H1 (cell line): ENCODE data around the gene TRIM22. TPM values are rescaled to one million over a fixed set of nuclear protein-coding genes. Genes with fewer than 3 reads are reported as not detected.
"Not testable (repeated sequence)": the region's sequence is repeated elsewhere in the genome, so short reads cannot be mapped to it uniquely, and the experiment has no call there.

ENCODE experiments used
- CTCF ChIA-PET: fragments of 300-600 bp; sonication (Branson Sonifier 250); formaldehyde crosslinking; loops from one replicate; lab custom pipeline; 2021; ENCODE audit not compliant: partially characterized antibody; lab: Charles Lee
- POLR2A ChIA-PET: fragments of 300-600 bp; sonication (Branson Sonifier 250); formaldehyde crosslinking; loops from one replicate; lab custom pipeline; 2021; ENCODE audit warnings: inconsistent platforms; ENCODE audit not compliant: partially characterized antibody; lab: Charles Lee
- DNase-seq, 2 experiments: peaks; one replicate each; pipeline versions ENCODE4 v3.0.0 to v3.0.0-alpha.2; 2010 to 2022; ENCODE audit warnings: low spot score in 2 of 2, low read depth in 1 of 2, mixed read lengths in 1 of 2
- FAIRE-seq: peaks from 2 replicates; lab custom pipeline; 2011; peaks lifted over from hg19 to GRCh38; lab: Jason Lieb, UNC
- H2AFZ ChIP-seq: 2 replicates; pipeline ENCODE4 v1.8.1; 2012; ENCODE audit warnings: low read length, inconsistent platforms
- H2AK5ac ChIP-seq: 2 replicates; pipeline ENCODE4 v1.6.1; 2013; ENCODE audit warnings: low read depth, low read length
- H2BK120ac ChIP-seq: replicated peaks from 2 replicates; pipeline ENCODE3; 2013; ENCODE audit warnings: low read depth, low read length, inconsistent platforms
- H2BK12ac ChIP-seq: 2 replicates; pipeline ENCODE4 v1.6.1; 2013; ENCODE audit warnings: low read depth, low read length
- H2BK15ac ChIP-seq: 2 replicates; pipeline ENCODE4 v1.6.1; 2013; ENCODE audit warnings: low read length
- H2BK20ac ChIP-seq: 2 replicates; pipeline ENCODE4 v1.6.1; 2013; ENCODE audit warnings: low read length
- H2BK5ac ChIP-seq: 2 replicates; pipeline ENCODE4 v1.6.1; 2013; ENCODE audit warnings: low read depth, low read length
- H3K14ac ChIP-seq: 2 replicates; pipeline ENCODE4 v1.6.1; 2013; ENCODE audit warnings: inconsistent platforms; ENCODE audit not compliant: insufficient read length
- H3K18ac ChIP-seq: 2 replicates; pipeline ENCODE4 v1.6.1; 2013; ENCODE audit warnings: low read length; ENCODE audit errors: extremely low read depth
- H3K23ac ChIP-seq: 2 replicates; pipeline ENCODE4 v1.6.1; 2013; ENCODE audit warnings: inconsistent platforms; ENCODE audit not compliant: insufficient read length
- H3K23me2 ChIP-seq: 2 replicates; pipeline ENCODE4 v1.6.1; 2013; ENCODE audit warnings: low read depth, low read length
- H3K27ac ChIP-seq: 2 replicates; pipeline ENCODE4 v1.6.1; 2011; ENCODE audit warnings: low read depth, low read length, inconsistent platforms
- H3K27me3 ChIP-seq, 4 experiments: replicated peaks in 1 of 4; 1 replicate in 1 of 4; 2 replicates in 3 of 4; pipeline versions ENCODE4 v1.6.1 to v1.8.1; 2011 to 2013; ENCODE audit warnings: low read length in 3 of 4, mild to moderate bottlenecking in 3 of 4, inconsistent platforms in 2 of 4, mixed read lengths in 2 of 4, moderate library complexity in 1 of 4; ENCODE audit not compliant: control insufficient read depth in 3 of 4, insufficient read depth in 3 of 4; ENCODE audit errors: extremely low read depth in 1 of 4
- H3K36me3 ChIP-seq, 4 experiments: 2 replicates each; pipeline versions ENCODE4 v1.6.1 to v1.8.1; 2011 to 2013; ENCODE audit warnings: mild to moderate bottlenecking in 4 of 4, low read length in 3 of 4, moderate library complexity in 2 of 4, control low read depth in 1 of 4, inconsistent platforms in 1 of 4; ENCODE audit not compliant: insufficient read depth in 4 of 4, control insufficient read depth in 2 of 4
- H3K4ac ChIP-seq: replicated peaks from 2 replicates; pipeline ENCODE3; 2013; ENCODE audit warnings: low read length, low read depth, mixed read lengths, inconsistent platforms; ENCODE audit not compliant: insufficient read length
- H3K4me1 ChIP-seq, 4 experiments: replicated peaks in 1 of 4; 1 replicate in 1 of 4; 2 replicates in 3 of 4; pipeline versions ENCODE4 v1.6.1 to v1.8.1; 2011 to 2013; ENCODE audit warnings: low read length in 3 of 4, inconsistent platforms in 2 of 4, mixed read lengths in 1 of 4; ENCODE audit not compliant: insufficient read depth in 4 of 4, control insufficient read depth in 3 of 4
- H3K4me2 ChIP-seq, 2 experiments: 2 replicates each; pipeline versions ENCODE4 v1.6.1 to v1.8.1; 2011 to 2013; ENCODE audit warnings: low read depth in 2 of 2, low read length in 2 of 2, control low read depth in 1 of 2, inconsistent platforms in 1 of 2, mild to moderate bottlenecking in 1 of 2; ENCODE audit not compliant: insufficient read depth in 1 of 2
- H3K4me3 ChIP-seq, 4 experiments: fragments of 200-600, 300-600 bp in 1 of 4; sonication (generic), shearing (Covaris generic), sonication (Bioruptor Twin) in 1 of 4; 2 replicates each; pipeline versions ENCODE4 v1.5.1 to v1.8.1; 2011 to 2016; ENCODE audit warnings: low read length in 4 of 4, low read depth in 3 of 4, control low read depth in 2 of 4, inconsistent platforms in 2 of 4, mild to moderate bottlenecking in 2 of 4, mixed read lengths in 1 of 4, moderate library complexity in 1 of 4; ENCODE audit not compliant: insufficient read depth in 2 of 4; ENCODE audit errors: extremely low read depth in 1 of 4
- H3K56ac ChIP-seq: replicated peaks from 2 replicates; pipeline ENCODE3; 2013; ENCODE audit warnings: low read depth, mild to moderate bottlenecking, mixed read lengths, low read length, inconsistent platforms; ENCODE audit not compliant: insufficient read length
- H3K79me1 ChIP-seq: 2 replicates; pipeline ENCODE4 v1.6.1; 2013; ENCODE audit warnings: low read depth, low read length, control low read depth
- H3K79me2 ChIP-seq, 2 experiments: 2 replicates each; pipeline versions ENCODE4 v1.6.1 to v1.8.1; 2012 to 2013; ENCODE audit warnings: low read length in 2 of 2, mild to moderate bottlenecking in 2 of 2, inconsistent platforms in 1 of 2; ENCODE audit not compliant: insufficient read depth in 2 of 2, control insufficient read depth in 1 of 2
- H3K9ac ChIP-seq, 4 experiments: replicated peaks in 1 of 4; 1 replicate in 1 of 4; 2 replicates in 3 of 4; pipeline versions ENCODE4 v1.6.1 to v1.8.1; 2011 to 2013; ENCODE audit warnings: low read depth in 3 of 4, low read length in 3 of 4, control low read depth in 2 of 4, mild to moderate bottlenecking in 2 of 4, moderate library complexity in 2 of 4, inconsistent platforms in 1 of 4; ENCODE audit errors: extremely low read depth in 1 of 4
- H3K9me3 ChIP-seq, 2 experiments: 2 replicates each; pipeline versions ENCODE4 v1.6.1 to v1.8.1; 2012 to 2013; ENCODE audit warnings: mild to moderate bottlenecking in 2 of 2, moderate library complexity in 2 of 2, control low read depth in 1 of 2, inconsistent platforms in 1 of 2, low read depth in 1 of 2, low read length in 1 of 2, mixed read lengths in 1 of 2; ENCODE audit not compliant: insufficient read depth in 2 of 2
- H4K20me1 ChIP-seq, 2 experiments: replicated peaks in 1 of 2; 2 replicates each; pipeline versions ENCODE3 to v1.8.1; 2011 to 2013; ENCODE audit warnings: inconsistent platforms in 2 of 2, low read length in 2 of 2, mild to moderate bottlenecking in 1 of 2; ENCODE audit not compliant: insufficient read depth in 2 of 2, control insufficient read depth in 1 of 2
- H4K5ac ChIP-seq: 2 replicates; pipeline ENCODE4 v1.6.1; 2013; ENCODE audit warnings: low read length, low read depth, mixed read lengths, inconsistent platforms; ENCODE audit not compliant: insufficient read length
- H4K8ac ChIP-seq: 2 replicates; pipeline ENCODE4 v1.8.0; 2013; ENCODE audit warnings: mild to moderate bottlenecking, moderate library complexity, low read length, inconsistent platforms; ENCODE audit not compliant: insufficient read depth; ENCODE audit errors: extremely low read depth
- H4K91ac ChIP-seq: replicated peaks from 2 replicates; pipeline ENCODE3; 2013; ENCODE audit warnings: low read length, mixed read lengths, inconsistent platforms; ENCODE audit not compliant: insufficient read length
- whole genome bisulfite sequencing, 2 experiments: shearing (Covaris generic) in 1 of 2; methylation state at CpG; one replicate each; pipeline versions ENCODE4 v1.1.6 to v1.1.7; 2013 to 2015; ENCODE audit warnings: low lambda C conversion rate in 2 of 2, mixed read lengths in 2 of 2, inconsistent platforms in 1 of 2, low coverage in 1 of 2, missing lambda C conversion rate in 1 of 2; ENCODE audit not compliant: insufficient replicate concordance in 2 of 2, insufficient coverage in 1 of 2, insufficient read length in 1 of 2; ENCODE audit errors: extremely low coverage in 1 of 2, missing lambda C conversion rate in 1 of 2; 5-methylcytosine and 5-hydroxymethylcytosine counted together
- polyA plus RNA-seq, 7 experiments: library from polyadenylated mRNA; depleted of rRNA in 3 of 7; stranded (reverse) in 5 of 7; unstranded in 2 of 7; fragments of >200 nt in 5 of 7; fragments of 200-250 nt in 2 of 7; gene quantifications; 1 replicate in 5 of 7; 2 replicates in 1 of 7; 4 replicates in 1 of 7; pipeline versions ENCODE4 v1.2.1 to v1.2.3, GENCODE V29; 2011 to 2013; ENCODE audit warnings: missing spikeins in 2 of 7, mixed read lengths in 2 of 7
- total RNA-seq: library from RNA; stranded (reverse); fragmentation: NEBNext Ultra II Directional; extraction: Animal tissue kit (Norgen Biotek cat#: 25700); gene quantifications from 2 replicates; pipeline ENCODE4 v1.2.1, GENCODE V29; 2021

TRIM22 gene
- total and polyA plus RNA-seq, 2 of the 8 experiments (the other 6 are each of a cell fraction or from before 2014, with no cell fraction given), result 56.0 to 82.7 TPM

GRCh38 chr11:5682890-5683441 is 6.6 kb upstream of the TRIM22 start:
- H2BK120ac ChIP-seq, H3K18ac ChIP-seq, POLR2A ChIA-PET, H3K56ac ChIP-seq, H3K23me2 ChIP-seq, DNase-seq, H2AK5ac ChIP-seq, H3K79me1 ChIP-seq, H4K5ac ChIP-seq, H4K8ac ChIP-seq, H3K9ac ChIP-seq, H2BK12ac ChIP-seq, H2BK5ac ChIP-seq, H3K4me2 ChIP-seq, H4K91ac ChIP-seq, H3K4me3 ChIP-seq, H3K23ac ChIP-seq, H3K27me3 ChIP-seq, H4K20me1 ChIP-seq, H2BK20ac ChIP-seq, H3K4ac ChIP-seq, H3K79me2 ChIP-seq, H3K14ac ChIP-seq, FAIRE-seq, H3K27ac ChIP-seq, H3K4me1 ChIP-seq, H2BK15ac ChIP-seq, H2AFZ ChIP-seq: not testable (repeated sequence)
- CTCF ChIA-PET, result interaction anchor here (1.3 to 3.9 kb wide), 5 partner anchors 15 to 124 kb away, joined by 4 to 21 read pairs (median 5); no protein-coding TSS in a partner anchor
- WGBS, 2 experiments, result 99% methylated on average over 10 of the region's 33 CpGs; no CpG with 5 or more reads in 1 of the 2 experiments
- H3K9me3 ChIP-seq, result peaks cover 0 to 12% of the 10 kb centered on the region in 2 experiments; a peak in 2 of 4 replicates
- peaks cover 10 to 25% (median 16%) of the 10 kb centered on the region in 4 experiments; a peak in 7 of 8 replicates for H3K36me3 ChIP-seq

GRCh38 chr11:5683620-5684019 is 6.0 kb upstream of the TRIM22 start:
- H3K27me3 ChIP-seq, H4K5ac ChIP-seq, H3K27ac ChIP-seq, H3K14ac ChIP-seq, DNase-seq, H2BK15ac ChIP-seq, H3K56ac ChIP-seq, H4K8ac ChIP-seq, H3K4me3 ChIP-seq, H3K79me1 ChIP-seq, POLR2A ChIA-PET, H3K4me1 ChIP-seq, H3K4ac ChIP-seq, H3K9ac ChIP-seq, H4K91ac ChIP-seq, H3K23ac ChIP-seq, H2BK120ac ChIP-seq, H3K18ac ChIP-seq, H2AFZ ChIP-seq, H2BK5ac ChIP-seq, H3K23me2 ChIP-seq, H4K20me1 ChIP-seq, H2BK20ac ChIP-seq, FAIRE-seq, H2AK5ac ChIP-seq, H3K79me2 ChIP-seq, H2BK12ac ChIP-seq: not testable (repeated sequence)
- CTCF ChIA-PET, result interaction anchor here (1.1 to 3.9 kb wide), 8 partner anchors 16 to 211 kb away, joined by 3 to 21 read pairs (median 4); no protein-coding TSS in a partner anchor
- peak overlapping the region in 1 of 2 experiments; percentile 52; a peak in 1 of 4 replicates for H3K4me2 ChIP-seq
- peaks cover 5 to 19% (median 10%) of the 10 kb centered on the region in 4 experiments; a peak in 7 of 8 replicates for H3K36me3 ChIP-seq
- H3K9me3 ChIP-seq, result peaks cover 0 to 12% of the 10 kb centered on the region in 2 experiments; a peak in 1 of 4 replicates
- 93% methylated on average over 7 of the region's 7 CpGs; no CpG with 5 or more reads in 1 of the 2 experiments for WGBS, 2 experiments
